NCI-H460 (cell line): ENCODE measurements around the gene NR3C1. TPM values are rescaled to one million over a fixed set of nuclear protein-coding genes. Genes with fewer than 3 reads are reported as not detected.
A peak's percentile ranks its signal among the peaks of the same experiment; 100 is the strongest.

Source experiments
- DNase-seq: peaks from one replicate; pipeline ENCODE4 v3.0.0-alpha.2; 2016; ENCODE audit warnings: low read depth; ENCODE audit errors: extremely low read depth
- total RNA-seq: library from RNA; depleted of rRNA; stranded (reverse); fragments of >200 nt; shearing (Covaris generic); gene quantifications from 2 replicates; pipeline ENCODE4 v1.2.3, GENCODE V29; 2014

NR3C1 gene
- total RNA-seq, 1 experiment from 2014 or later, result 22.5 TPM

DNA sequence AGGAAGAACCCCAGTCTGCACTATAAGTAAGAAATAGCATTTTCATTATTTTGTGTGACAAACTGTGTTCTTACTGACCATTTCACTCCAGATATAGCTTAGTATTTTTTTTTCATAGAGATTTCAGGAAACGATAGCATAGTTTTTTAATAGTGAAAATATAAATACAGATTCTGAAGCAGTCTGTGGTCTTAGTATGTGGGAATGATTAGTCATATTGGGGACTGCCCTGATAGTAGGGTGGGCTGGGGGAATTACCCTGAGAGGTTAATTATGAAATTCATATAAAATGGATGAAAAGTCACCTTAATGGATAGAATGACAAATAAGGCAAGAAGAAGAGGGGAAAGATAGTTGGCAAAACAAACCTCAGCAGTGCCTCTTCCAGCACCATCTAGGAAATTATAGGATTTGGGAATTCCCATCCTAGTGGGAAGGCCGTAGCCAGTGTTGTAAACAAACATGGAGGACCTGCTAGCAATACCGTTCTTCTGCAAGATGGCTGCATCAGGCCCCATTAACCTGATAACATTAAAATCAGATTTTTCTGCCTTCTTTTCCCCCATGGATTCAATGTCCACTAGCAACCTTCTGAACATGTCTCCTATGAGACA is 23.7 kb upstream of the NR3C1 start:
- DNase-seq, result no peak

DNA sequence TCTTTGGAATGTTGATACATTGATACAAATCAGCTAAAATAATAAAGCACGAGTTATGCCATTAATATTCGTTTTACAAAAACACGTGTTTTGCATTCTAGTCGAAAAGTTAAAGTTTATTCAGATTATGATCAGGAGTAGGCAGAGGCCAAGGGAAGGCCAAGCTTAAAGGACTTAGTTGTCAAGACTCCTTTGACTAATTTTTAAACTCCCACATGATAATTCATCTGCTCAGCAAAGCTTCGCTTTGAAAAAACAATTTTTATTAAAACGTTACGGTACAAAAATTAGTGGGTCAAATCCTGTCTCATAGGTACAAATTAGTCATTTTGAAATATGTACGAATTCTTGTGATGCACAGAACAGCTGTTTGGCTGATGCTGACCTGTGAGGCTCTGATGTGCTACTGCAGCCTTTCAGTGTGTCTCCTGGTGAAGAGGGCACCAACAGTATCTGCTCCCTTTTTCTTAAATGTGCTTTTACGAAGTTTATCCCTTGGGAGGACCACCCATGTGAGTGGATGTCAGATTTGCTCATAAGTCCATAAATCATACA is 23.0 kb upstream of the NR3C1 start:
- no peak for DNase-seq

DNA sequence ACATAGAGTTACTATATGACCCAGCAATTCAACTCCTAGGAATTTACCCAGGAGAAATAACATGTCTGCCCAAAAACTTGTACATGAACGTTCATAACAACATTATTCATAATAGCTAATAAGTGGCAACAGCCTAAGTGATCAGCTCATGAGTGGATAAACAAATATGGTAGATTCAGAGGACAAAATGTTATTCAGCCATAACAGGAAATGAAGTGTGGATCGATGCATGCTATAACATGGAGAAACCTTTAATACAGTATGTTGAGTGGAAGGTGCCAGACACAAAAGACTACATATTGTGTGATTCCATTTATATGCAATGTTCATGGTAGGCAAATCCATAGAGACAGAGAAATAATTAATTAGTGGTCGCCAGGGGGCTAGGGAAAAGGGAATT is 22.3 kb upstream of the NR3C1 start:
- DNase-seq, result no peak

DNA sequence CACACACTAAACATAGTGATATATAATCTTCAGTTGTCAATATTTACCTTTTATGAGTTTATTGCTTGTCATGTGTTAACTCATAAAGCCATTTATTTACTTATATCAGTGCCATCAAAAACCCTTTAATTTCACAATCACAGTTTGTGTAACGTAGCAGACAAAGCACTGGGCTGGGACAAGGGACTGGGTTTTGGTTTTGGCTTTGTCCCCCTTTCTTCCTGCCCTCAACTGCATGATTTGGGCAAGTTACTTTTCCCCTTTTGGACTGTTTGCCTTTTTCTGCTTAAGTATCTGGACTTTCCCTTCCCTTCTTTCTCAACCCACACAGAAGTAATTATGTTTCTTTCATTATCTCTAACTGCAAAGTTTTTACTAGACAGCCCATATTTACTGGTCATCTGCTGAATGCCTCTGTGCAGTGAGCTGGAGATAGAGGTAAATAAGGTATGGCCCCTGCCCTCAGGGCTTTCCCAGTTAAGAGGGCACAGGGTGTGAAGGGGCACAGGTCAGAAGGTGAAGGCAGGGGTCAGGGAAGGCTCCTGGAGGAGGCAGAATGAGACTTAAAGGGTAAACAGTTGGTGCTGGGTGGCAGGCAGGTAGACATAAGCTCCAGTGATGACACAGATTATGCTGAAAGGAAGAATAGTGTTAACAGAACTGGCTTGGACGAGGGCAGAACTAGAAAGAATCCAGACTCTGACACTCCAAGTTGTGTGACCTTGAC is 14.8 kb upstream of the NR3C1 start:
- no peak for DNase-seq

DNA sequence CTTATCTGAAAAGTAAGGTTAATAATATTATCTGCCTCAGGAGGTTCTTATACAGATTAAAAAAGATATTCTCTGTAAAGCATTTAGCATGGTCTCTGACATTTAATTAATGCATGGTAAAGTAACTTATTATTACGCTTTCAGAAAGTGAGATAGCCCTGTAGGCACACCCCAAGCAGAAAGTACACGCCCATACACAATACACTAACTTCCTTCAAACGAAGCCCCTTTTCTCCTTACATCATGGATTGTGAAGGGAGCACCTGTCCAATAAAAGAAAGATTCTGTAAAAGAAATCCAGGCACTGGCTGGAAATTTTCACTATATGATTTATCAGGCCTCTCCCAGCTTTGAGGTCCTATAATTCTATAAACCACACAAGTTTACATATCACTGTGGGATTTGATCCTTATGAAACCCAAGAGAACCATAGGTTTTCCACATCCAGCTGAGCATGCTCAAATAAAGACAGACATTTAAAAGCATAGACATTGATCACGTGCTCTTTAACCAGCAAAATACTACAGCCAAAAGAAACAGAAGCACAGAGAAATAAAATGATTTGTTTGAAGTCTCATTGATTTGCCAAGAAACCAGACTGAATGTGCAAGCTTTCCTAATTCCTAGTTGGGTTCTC is 14.1 kb upstream of the NR3C1 start:
- no peak for DNase-seq

DNA sequence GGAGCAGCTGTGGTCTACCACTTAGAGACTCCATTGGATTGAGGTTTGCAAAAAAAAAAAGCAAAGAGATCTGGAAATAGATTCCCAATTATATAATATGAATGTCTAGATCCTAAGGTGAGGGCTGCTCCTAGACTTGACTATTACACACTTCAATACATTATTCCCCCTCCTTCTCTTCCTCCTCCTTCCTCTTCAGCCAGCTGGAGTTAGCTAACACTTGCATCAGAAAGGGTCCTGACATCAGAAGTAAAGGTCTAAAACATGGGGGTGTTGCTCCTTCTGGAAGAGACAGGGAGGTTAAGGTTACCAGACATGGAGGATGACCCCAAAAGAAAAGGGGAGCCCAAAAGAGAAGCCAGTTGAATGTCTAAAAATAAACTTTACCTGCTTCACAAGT is 12.9 kb upstream of the NR3C1 start:
- no peak for DNase-seq

DNA sequence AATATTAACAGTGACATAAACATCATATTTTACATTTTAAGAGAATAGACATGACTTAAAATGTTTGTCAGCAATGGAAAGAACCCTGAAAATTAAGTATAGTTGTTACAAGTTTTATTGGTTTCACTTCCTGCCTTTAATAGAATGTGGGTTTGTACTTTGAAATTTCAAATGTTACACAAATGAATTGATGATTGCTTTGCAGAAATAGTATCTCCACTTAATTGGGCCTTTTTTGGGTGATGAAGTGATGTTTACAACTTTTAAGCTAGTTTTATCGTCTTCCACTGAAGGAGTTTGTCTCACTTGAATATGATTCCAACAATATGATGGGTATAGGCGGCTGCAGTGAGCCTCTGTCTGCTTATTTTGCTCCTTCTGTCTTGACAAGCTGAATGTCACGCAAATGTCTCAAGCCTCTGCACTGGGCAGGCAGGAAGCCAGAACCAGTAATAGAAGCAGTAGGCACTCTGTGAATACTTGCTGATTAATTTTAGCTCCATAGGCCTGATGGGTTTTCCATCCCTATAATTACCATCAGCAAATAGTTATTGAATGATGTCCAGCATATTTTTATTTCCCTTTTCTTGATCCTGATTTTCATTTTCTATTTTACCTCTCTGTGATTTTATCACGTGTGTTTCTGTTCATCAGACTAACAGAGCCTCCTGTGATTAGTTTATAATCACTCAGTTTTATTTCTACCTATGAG is 10.6 kb upstream of the NR3C1 start:
- DNase-seq, result no peak

DNA sequence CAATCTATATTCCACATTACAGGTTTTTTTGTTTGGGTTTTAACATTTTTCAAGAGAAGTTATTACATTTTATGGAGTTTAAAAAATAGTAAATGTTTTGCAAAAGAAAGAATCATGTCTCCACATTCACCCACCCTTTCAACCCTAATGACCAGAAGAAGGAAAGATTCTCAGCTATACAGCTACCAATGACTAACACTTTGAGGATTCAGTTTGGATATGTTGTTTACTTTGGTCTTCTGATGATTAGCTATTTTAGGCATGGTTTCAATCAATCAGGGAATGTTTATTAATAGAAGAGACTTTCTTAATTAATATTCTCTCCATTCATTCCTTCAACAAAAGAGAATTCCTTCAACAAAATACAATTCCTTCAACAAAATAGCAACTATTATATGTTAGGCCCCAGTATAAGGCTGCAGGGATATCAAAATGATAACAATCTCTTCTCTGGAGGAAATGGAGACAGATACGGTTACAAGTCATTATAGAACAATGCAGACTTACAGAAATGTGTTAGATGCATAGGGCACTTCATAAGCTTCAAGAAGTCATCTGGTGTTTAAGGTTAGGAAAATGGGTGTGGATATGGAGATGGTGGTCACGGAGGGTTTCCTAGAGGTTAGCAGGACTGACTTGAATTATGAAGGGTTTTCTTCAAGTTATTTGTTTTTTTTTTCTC is 9.3 kb upstream of the NR3C1 start:
- no peak for DNase-seq

DNA sequence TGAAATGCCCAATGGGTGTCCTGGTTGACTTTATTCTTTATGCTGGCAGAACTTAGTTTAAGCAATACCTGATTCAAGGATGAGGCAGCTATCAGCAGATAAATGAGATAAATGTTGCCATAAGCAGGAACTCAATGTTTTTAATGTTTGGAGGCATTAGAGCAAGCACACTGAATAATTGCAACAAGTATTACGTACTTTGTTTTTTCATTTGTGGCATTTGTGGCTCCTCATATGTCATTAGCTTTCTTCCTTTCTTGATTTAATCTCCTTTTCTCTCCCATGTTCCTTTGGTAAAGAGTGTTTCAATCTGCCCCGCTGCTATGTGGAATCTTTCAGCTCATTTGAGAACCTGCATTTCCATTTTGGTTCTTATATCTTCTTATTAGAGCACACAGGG is 6.4 kb upstream of the NR3C1 start:
- DNase-seq, result no peak

DNA sequence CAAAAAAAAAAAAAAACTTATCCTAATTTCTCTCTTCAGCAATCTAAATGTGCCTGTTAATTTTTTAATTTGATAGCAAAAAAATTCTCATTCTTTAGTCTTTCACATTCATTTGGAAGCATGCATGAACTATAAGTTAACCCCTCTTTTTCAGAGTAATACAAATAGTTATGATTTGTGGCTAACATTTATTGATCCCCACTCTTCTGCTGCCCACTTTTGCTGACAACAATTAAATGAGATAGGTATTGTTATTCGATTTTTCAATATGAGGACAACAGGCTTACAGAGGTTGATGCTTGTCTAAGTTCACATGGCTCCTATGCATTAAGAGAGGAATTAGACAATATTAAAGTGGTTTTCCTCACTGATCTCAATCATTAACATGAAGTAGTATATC is 2.9 kb upstream of the NR3C1 start:
- no peak for DNase-seq

DNA sequence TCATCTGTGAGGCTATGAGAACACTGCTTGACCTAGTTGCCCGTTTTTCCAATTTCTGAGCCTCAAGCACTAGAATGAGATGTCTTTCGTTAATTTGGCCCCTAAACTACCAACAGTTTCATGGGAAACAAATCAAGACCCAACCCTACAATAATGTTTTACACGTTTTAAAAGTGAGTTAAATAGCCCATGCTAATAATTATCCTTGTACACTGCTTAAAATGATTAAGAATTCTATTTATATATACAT is 2.3 kb upstream of the NR3C1 start:
- no peak for DNase-seq

DNA sequence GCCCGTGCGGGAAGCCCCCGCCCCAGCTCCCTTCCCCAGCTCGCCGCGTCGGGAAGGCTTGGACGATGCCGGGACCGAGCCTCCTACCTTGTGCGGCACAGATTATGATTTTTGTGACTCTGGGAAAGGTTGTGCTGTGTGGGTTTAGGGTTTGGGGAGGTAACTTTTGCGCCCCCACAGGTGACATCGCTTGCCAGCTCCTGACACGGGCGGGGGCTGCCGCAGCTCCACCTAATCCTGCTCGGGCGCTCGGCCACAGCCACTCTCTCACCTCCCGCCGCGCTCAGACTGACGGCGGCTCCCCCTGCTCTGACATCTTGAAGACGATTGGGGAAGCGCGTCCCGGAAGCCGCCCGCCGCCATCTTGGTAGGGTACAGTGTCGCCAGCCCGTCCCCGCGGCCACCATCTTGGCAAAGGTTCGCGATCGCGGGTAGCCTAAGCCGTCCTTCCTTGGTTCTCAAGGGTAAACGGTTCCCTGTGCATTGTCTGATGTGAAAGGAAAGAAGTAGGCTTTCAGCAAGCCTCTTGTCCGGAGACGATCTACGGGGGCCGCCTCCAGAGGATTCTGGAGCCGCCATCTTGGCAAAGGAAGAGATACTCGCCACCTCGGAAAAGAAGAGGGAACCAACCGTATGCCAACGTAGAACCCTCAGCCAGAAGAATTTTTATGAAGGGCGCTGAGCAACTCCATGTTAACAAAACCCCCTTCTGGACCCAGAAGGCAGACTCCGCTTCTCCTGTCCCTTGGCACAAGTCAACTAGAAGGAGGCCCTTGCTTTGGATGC is 1.8 kb upstream of the NR3C1 start:
- DNase-seq, result peak; percentile 75

DNA sequence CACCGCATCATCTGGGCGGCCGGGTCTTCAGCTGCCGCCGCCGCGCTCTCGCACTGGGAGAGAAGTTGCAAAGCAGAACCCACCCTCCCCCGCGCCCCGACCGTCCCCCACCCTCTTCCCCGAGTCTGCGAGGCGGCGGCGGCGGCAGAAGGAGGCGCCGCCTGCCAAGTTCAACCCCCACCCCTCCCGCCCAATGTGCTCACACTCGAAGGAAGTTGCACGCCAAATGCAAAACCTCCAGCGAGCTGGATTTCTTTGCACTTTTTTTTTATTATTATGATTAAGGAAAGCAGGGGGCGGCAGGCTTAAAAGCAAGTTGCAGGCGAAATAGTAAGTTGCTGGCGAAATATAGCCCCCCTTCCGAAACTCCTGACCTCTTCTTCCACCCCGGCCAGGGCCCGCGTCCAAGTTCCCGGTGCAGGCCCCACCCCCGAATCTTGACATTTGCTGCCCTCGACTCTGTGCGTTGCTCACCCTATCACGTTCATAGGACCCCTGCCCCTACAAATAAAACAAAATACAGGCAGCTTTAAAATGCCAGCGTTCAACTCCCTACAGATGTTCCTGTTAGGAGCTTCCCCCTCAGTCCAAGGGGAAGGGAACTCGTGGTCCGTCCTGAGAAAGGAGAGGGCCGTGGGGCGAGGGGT is 1.1 kb upstream of the NR3C1 start:
- DNase-seq, result peak; percentile 68

DNA sequence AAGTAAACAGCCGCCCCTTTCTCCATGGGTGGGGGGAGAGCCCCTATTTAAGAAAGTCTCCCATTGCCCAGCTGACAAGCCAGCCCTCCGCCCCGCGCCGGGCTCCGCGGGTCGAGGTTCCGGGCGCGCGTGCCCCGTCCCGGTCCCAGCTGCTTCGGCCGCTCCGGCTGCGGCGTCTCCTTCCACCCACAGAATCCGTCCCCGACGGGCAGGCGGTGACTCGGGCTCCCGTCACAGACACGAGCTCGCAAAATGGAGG is 223 bp downstream of the NR3C1 start:
- no peak for DNase-seq

DNA sequence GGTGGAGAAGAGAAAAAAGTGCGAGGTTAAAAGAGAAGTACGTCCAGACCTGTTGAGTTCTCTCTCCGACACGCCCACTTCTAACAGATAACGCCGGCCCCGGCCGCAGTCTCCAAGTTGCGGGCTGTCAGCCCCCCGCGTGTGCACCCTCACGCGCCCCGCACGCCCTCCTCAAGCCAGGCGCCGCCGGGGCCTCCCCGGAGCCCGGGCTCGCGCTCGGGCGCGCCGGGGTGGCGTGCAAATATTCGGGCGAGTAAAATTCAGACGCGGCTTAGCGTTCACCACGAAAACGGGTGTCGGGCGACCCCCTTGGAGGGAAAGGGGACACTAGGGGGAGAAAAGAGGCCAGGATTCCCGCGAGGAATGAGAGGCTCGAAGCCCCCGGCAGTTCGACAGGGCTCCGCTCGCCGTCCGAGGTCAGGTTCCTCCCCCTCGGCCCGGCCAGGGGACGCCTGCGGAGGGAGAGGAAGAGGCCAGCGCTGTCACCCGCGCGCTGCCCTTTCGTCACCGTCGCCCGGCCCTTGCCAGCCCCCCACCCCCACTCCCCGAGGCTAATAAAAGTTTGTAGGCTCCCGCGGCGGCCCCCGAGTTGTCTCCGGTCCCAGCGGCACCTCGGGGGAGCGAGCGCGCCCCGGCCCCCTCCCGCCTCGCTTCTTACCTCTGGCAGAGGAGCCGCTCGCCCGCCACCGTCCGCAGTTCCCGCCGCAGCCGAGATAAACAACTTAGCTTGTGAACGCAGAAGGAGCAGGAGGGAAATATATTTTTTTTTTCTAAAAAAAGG is 743 bp downstream of the NR3C1 start:
- no peak for DNase-seq

DNA sequence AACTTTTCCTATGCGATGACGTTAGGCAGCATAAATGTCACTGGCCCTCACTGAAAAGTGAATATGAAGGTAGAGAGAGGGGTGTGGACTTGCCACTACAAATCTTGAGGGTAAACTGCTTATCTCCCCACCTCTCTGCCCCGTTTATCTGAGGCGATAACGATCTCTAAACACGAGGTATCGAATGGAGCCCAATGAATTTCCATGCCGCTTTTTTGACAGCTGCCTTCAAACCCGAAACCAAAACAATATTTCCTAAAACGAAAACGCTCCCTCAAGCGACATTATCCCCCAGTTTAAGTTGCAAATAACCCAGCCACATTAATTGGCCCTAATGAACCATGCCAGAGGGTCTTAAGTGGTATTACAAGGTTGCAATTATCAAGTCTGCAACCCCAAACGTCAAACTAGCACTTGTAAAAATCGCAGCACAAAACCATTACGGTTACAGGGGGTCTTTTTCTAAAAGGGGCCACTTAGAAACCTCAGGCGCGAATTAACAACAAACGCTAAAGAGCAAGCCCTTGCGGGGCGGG is 1.4 kb downstream of the NR3C1 start:
- no peak for DNase-seq

DNA sequence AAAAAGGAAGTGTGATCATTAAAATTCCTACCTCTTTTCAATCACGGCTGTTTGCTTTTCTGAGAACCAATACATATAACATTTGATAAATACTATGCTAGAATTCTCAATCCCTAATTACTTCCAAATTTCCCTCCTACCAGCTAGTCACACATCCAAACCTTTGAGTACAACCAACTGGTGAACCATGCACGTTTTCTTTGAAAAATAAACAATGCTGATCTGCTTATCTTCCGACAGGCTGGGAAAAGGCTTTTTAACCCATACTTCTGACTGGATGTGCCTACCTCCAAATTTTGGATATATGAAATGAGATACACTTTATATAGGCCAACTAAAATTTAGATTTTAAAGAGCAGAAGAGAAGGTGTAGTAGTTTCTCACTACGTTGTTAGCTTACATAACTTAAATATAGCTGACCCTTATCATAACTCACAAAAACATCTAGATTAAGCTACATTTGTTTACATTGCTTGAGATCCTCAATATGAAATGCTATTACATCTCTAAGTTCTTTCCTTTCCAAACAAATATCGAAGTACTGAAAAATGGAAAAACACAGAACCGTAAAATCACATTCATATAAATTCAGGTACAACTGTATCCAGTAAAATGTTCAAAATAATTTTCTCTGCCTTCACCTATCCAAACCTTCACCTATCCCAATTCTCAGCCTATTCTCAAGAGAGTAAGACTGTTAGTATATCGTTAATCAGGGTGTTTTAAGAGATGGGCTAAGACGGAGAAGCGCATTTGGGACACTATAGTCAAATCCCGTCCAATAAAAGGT is 2.1 kb downstream of the NR3C1 start:
- DNase-seq, result no peak

DNA sequence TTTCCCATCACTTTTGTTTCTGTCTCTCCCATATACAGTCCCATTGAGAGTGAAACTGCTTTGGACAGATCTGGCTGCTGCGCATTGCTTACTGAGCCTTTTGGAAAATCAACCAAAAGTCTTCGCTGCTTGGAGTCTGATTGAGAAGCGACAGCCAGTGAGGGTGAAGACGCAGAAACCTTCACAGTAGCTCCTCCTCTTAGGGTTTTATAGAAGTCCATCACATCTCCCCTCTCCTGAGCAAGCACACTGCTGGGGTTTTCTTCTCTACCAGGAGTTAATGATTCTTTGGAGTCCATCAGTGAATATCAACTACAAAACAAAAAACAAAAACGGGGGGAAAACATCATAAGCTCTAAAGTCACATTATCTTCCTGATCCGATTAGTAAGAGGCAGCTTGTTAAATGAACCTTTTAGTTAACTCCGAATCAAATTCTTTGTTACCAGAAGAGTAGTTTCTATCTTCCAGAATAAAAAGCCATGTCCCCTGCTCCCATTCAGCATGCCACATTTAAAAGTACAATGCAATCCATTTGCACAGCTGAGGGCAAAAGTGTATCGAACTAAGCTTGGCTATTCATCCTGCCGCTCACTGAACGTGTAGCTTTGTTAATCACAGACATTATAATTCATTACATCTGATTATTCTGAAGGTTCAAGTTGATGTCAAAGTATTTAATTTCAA is 2.8 kb downstream of the NR3C1 start:
- no peak for DNase-seq
